D721Med (cell line): ENCODE results near the gene LYZ.
"Not testable (repeated sequence)": the region's sequence is repeated elsewhere in the genome, so short reads cannot be mapped to it uniquely, and the experiment has no call there.

Experiments used
- DNase-seq: peaks from one replicate; pipeline ENCODE4 v3.0.0; 2011; ENCODE audit warnings: low spot score; ENCODE audit not compliant: insufficient read length
- FAIRE-seq: peaks from 2 replicates; lab custom pipeline; 2011; peaks lifted over from hg19 to GRCh38; lab: Jason Lieb, UNC
- TF ChIP-seq, protein P1 (sequence below): IDR thresholded peaks from 2 replicates; pipeline ENCODE4 v1.5.1; 2012; ENCODE audit warnings: mild to moderate bottlenecking, control low read depth; ENCODE audit not compliant: insufficient read depth; ENCODE audit errors: missing control alignments

Gene LYZ

DNA sequence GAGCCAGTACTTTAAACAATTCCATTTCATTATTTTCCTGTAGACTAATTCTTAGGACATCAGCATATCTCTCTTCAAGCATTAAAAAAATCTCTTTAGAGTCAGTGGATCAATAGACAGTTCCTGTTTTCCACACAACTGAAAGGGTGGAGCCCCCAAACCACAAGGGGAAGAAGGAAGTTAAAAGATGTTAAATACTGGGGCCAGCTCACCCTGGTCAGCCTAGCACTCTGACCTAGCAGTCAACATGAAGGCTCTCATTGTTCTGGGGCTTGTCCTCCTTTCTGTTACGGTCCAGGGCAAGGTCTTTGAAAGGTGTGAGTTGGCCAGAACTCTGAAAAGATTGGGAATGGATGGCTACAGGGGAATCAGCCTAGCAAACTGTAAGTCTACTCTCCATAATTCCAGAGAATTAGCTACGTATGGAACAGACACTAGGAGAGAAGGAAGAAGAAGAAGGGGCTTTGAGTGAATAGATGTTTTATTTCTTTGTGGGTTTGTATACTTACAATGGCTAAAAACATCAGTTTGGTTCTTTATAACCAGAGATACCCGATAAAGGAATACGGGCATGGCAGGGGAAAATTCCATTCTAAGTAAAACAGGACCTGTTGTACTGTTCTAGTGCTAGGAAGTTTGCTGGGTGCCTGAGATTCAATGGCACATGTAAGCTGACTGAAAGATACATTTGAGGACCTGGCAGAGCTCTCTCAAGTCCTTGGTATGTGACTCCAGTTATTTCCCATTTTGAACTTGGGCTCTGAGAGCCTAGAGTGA is at the start of gene LYZ:
Gene LYZ, plus strand, starts transcription at position 220 of the 777 bp plus-strand sequence. Its CDS starts 28 bp downstream, at position 248.
- DNase-seq (no peak), FAIRE-seq (no peak)
- TF ChIP-seq, protein P1, sequence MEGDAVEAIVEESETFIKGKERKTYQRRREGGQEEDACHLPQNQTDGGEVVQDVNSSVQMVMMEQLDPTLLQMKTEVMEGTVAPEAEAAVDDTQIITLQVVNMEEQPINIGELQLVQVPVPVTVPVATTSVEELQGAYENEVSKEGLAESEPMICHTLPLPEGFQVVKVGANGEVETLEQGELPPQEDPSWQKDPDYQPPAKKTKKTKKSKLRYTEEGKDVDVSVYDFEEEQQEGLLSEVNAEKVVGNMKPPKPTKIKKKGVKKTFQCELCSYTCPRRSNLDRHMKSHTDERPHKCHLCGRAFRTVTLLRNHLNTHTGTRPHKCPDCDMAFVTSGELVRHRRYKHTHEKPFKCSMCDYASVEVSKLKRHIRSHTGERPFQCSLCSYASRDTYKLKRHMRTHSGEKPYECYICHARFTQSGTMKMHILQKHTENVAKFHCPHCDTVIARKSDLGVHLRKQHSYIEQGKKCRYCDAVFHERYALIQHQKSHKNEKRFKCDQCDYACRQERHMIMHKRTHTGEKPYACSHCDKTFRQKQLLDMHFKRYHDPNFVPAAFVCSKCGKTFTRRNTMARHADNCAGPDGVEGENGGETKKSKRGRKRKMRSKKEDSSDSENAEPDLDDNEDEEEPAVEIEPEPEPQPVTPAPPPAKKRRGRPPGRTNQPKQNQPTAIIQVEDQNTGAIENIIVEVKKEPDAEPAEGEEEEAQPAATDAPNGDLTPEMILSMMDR: no peak

DNA sequence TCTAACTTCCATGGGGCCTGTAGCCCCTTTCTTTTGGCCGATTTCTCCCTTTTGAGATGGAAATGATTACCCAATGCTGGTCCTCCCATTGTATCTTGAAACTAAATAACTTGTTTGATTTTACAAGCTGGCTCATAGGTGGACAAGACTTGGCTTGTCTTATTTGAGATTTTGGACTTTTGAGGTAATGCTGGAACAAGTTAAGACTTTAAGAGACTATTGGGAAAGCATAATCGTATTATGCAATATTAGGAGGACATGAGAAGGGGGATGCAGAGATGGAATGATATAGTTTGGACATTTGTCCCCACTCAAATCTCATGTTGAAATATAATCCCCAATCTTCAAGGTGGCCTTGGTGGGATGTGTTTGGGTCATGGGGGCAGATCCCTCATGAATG is 49.2 kb upstream of the LYZ start:
- no peak for DNase-seq
- no peak for FAIRE-seq
- TF ChIP-seq, protein P1: no peak

DNA sequence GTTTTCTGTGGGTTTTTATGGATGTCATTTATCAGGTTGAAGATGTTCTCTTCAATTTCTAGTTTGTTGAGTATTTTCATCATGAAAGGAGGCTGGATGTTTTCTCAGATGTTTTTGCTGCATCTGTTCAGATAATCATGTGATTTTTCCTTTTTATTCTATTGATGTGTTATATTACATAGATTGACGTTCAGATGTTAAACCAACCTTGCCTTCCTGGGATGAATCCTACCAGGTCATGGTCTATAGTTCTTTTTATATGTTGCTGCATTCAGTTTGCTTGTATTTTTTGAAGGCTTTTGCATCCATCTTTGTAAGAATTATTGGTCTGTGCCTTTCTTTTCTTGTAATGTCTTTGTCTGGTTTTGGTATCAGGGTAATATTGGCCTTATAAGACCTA is 43.9 kb upstream of the LYZ start:
- no peak for DNase-seq
- FAIRE-seq: peak; percentile 44
- TF ChIP-seq, protein P1: no peak

DNA sequence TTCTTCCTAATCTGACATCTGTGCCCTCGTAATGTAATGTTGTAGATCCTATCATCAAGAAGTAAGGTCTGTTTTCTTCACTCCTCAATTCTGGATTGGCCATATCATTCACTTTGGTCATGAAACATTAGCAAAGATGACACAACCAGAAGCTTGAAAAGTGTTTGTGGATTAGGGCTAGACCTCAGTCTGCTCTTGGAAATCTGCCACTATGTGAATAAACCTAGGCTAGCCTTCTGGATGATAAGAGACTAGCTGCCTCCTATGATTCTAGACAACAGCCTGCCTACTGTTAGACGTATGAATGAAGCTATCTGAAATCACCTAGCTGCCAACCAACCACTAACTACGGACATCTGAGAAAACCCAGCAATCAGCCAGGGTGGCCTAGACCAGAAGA is 38.7 kb upstream of the LYZ start:
- FAIRE-seq (no peak), DNase-seq (no peak)

DNA sequence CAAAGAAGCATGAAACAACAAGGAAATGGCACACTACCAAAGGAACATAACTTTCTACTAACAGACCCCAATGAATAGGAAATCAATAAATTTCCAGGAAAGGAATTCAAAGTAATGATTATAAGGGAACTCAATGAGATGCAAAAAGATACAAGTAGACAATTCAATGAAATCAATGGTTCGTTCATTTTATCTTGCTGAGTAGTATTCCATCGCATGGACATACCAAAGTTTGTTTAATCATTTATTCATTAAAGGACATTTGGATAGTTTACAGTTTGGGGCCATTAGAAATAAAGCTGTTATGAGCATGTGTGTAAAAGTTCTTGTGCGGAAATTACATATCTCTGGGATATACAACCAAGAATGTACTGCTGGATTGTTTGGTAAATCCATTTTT is 35.0 kb upstream of the LYZ start:
- TF ChIP-seq, protein P1: no peak
- no peak for FAIRE-seq
- DNase-seq: no peak

More for the DNA sequence above, 38.7 kb upstream of the LYZ start:
- TF ChIP-seq, protein P1: no peak

DNA sequence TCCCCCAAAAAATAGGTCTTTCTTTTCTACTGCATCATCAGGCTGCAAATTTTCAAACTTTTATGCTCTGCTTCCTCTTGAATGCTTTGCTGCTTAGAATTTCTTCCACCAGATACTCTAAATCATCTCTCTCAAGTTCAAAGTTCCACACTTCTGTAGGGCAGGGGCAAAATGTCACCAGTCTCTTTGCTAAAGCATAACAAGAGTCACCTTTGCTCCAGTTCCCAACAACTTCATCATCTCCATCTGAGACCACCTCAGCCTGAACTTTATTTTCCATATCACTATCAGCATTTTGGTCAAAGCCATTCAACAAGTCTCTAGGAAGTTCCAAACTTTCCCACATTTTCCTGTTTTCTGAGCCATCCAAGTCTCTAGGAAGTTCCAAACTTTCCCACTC is 31.4 kb upstream of the LYZ start:
- DNase-seq, FAIRE-seq: not testable (repeated sequence)

DNA sequence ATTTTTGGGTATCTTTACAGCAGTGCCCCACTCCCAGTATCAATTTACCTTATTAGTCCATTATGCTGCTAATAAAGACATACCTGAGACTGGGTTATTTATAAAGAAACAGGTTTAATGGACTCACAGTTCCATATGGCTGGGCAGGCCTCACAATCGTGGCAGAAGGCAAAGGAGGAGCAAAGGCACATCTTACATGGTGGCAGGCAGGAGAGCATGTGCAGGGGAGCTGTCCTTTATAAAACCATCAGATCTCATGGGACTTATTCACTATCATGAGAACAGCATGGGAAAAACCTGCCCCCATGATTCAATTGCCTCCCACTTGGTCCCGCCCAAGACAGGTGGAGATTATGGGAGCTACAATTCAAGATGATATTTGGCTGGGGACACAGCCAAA is 30.9 kb upstream of the LYZ start:
- FAIRE-seq, DNase-seq: not testable (repeated sequence)

DNA sequence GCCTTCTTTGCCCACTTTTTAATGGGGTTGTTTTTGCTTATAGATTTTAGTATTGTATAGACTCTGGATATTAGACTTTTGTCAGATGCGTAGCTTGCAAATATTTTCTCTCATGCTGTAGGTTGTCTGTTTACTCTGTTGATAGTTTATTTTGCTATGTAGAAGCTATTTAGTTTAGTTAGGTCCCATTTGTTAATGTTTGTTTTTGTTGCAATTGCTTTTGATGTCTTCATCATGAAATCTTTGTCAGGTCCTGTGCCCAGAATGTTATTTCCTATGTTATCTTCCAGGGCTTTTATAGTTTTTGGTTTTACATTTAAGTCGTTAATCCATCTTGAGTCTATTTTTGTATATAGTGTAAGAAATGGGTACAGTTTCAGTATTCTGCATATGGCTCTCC is 30.0 kb upstream of the LYZ start:
- FAIRE-seq: no peak
- no peak for DNase-seq
- TF ChIP-seq, protein P1: no peak
